BLaER1 (cell line): ENCODE results near the gene TNNC2.

Source experiments
- H3K27ac ChIP-seq: shearing (Covaris generic); formaldehyde crosslinking; 2 replicates; pipeline ENCODE4 v1.8.1; 2022
- H3K27me3 ChIP-seq: shearing (Covaris generic); formaldehyde crosslinking; 2 replicates; pipeline ENCODE4 v1.8.1; 2022
- H3K36me3 ChIP-seq: shearing (Covaris generic); formaldehyde crosslinking; 2 replicates; pipeline ENCODE4 v1.8.1; 2022
- H3K4me1 ChIP-seq: shearing (Covaris generic); formaldehyde crosslinking; 2 replicates; pipeline ENCODE4 v1.8.1; 2022
- H3K4me2 ChIP-seq: shearing (Covaris generic); formaldehyde crosslinking; 2 replicates; pipeline ENCODE4 v1.8.1; 2022
- H3K4me3 ChIP-seq: shearing (Covaris generic); formaldehyde crosslinking; 2 replicates; pipeline ENCODE4 v1.8.1; 2022
- H3K9ac ChIP-seq: shearing (Covaris generic); formaldehyde crosslinking; 2 replicates; pipeline ENCODE4 v1.8.1; 2022
- H3K9me3 ChIP-seq: shearing (Covaris generic); formaldehyde crosslinking; 2 replicates; pipeline ENCODE4 v1.8.1; 2022
- H4K20me1 ChIP-seq: shearing (Covaris generic); formaldehyde crosslinking; 2 replicates; pipeline ENCODE4 v1.8.1; 2022
- Cebpa-rat ChIP-seq: shearing (Covaris generic); IDR thresholded peaks from 2 replicates; pipeline ENCODE4 v1.8.1; 2022

Gene TNNC2

GRCh38 chr20:45861221-45862075 is 34.3 kb upstream of the TNNC2 start:
- Histone ChIP-seq H4K20me1 (0 out of 2 replicates have a peak, but pooled peaks cover 10% of the 10 kb centered on the region), H3K36me3 (0 out of 2 replicates have a peak, but pooled peaks cover 5% of the 10 kb centered on the region), H3K9me3 (no peaks in the 10 kb centered on the region), H3K9ac (no peak overlapping the region), H3K27ac (no peak overlapping the region), H3K27me3 (no peaks in the 10 kb centered on the region), H3K4me3 (no peak overlapping the region), H3K4me1 (peaks cover 27% of the 10 kb centered on the region), H3K4me2 (peak overlapping the region; percentile 4; the same call in 1 of the 2 replicates)
- TF ChIP-seq Cebpa-rat = no peak

DNA sequence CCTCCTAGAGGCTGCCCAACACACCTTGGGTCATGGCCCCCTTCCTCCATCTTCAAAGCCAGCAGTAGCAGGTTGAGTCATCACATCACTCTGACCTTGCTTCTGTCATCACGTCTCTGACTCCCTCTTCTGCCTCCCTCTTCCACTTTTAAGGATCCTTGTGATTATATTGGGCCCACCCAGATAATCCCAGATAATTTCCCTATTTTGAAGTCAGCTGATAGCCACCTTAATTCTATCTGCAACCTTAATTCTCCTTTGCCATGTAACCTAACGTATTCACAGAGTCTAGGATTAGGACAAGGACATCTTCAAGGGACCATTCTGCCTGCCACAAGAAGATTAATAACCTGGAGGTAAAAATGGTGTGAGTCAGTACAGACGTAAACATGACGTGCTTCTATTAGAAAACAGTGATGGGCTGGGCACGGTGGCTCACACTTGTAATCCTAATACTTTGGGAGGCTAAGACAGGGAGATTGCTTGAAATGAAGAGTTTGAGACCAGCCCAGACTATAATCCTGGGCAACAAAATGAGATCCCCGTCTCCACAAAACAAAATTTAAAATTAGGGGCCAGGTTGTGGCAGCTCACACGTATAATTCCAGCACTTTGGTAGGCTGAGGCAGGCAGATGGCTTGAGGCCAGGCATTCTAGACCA is 33.6 kb upstream of the TNNC2 start:
- H3K4me3 ChIP-seq = no peak overlapping the region
- no peak overlapping the region for H3K27ac ChIP-seq
- H3K9ac ChIP-seq = no peak overlapping the region
- 0 out of 2 replicates have a peak, but pooled peaks cover 5% of the 10 kb centered on the region for H3K36me3 ChIP-seq
- peaks cover 34% of the 10 kb centered on the region for H3K4me1 ChIP-seq
- no peaks in the 10 kb centered on the region for H3K9me3 ChIP-seq
- H4K20me1 ChIP-seq = 0 out of 2 replicates have a peak, but pooled peaks cover 2% of the 10 kb centered on the region
- H3K4me2 ChIP-seq = peak overlapping the region; percentile 4; the same call in 1 of the 2 replicates
- TF ChIP-seq Cebpa-rat = no peak
- no peaks in the 10 kb centered on the region for H3K27me3 ChIP-seq

DNA sequence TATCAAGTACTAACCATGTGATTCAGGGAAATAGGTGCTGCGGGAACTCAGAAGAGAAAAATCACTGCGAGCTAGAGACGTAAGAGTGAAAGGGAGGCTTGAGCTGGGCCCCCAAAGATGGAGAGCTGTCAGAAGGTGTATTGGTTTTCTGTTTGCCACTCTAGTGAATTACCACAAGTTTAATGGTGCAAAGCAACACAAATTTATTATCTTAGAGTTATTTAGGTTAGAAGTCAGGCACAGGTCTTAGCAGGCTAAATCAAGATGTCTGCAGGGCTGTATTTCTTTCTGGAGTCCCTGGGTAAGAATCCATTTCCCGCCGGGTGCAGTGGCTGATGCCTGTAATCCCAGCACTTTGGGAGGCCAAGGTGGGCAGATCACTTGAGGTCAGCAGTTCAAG is 32.8 kb upstream of the TNNC2 start:
- H3K4me1 ChIP-seq = peaks cover 35% of the 10 kb centered on the region
- no peak for TF ChIP-seq Cebpa-rat
- H3K9me3 ChIP-seq = no peaks in the 10 kb centered on the region
- no peak overlapping the region for H3K9ac ChIP-seq
- H3K4me3 ChIP-seq = no peak overlapping the region
- no peak overlapping the region for H3K27ac ChIP-seq
- no peaks in the 10 kb centered on the region for H3K27me3 ChIP-seq
- H3K36me3 ChIP-seq = peaks cover 9% of the 10 kb centered on the region
- no peaks in the 10 kb centered on the region for H4K20me1 ChIP-seq
- no peak overlapping the region for H3K4me2 ChIP-seq

GRCh38 chr20:45857882-45858216 is 30.7 kb upstream of the TNNC2 start:
- Histone ChIP-seq H3K27me3 (no peaks in the 10 kb centered on the region), H3K9ac (peak overlapping the region; percentile 79), H4K20me1 (no peaks in the 10 kb centered on the region), H3K4me1 (peaks cover 35% of the 10 kb centered on the region), H3K9me3 (no peaks in the 10 kb centered on the region), H3K27ac (peak overlapping the region; percentile 71; the same call in 1 of the 2 replicates), H3K36me3 (peaks cover 29% of the 10 kb centered on the region), H3K4me2 (peak overlapping the region; percentile 90), H3K4me3 (peak overlapping the region; percentile 90)
- no peak for TF ChIP-seq Cebpa-rat

DNA sequence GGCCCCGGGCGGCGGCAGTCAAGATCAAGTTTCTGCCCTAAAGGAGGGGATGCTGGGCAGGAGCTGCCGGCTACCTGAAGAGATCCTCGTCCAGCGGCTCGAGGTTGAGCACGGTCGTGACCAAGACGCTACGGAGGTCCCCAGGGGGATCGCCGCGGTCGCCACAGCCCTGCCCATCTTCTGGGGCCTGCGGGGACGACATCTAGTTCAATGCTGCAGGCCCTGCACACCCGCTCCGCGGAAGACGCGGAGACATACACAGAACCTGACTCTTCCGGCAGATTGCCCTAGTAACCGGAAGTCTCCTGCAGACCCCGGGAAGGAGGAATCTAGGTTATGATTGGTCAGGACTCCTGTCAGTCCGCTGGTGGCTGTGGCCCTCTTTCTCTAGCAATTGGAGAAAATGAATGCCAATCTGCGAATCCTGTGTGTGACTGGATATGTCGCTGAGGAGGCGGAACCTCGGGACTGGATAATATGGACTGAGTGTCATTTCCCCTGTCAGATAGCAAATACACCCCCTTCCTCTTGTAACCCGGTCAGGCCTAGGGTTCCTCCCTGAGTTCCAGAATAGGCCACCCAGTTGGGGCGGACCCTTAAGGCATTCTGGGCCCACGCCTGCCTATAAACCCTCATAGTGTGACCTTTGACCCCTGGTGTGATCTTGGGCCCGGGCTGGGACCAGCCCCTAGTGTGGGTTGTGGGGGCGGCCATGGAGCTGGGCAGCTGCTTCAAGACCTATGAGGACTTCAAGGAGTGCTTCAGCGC is 30.2 kb upstream of the TNNC2 start, which contains the start of the genes ACOT8 and ZSWIM3:
Gene ACOT8, minus strand, starts transcription at position 279 of the 768 bp plus-strand sequence. Its CDS starts 77 bp downstream, at position 202.
Gene ZSWIM3, plus strand, starts transcription at position 501 of the 768 bp plus-strand sequence. Its CDS starts 212 bp downstream, at position 713.
- H3K27ac ChIP-seq = peak within 1 kb of the TSS; percentile 83
- H3K4me3 ChIP-seq = peak within 1 kb of the TSS; percentile 90
- no peaks in the 10 kb centered on the region for H4K20me1 ChIP-seq
- no peak for TF ChIP-seq Cebpa-rat
- peaks cover 35% of the 10 kb centered on the region for H3K36me3 ChIP-seq
- peak within 1 kb of the TSS; percentile 94 for H3K4me2 ChIP-seq
- peak within 1 kb of the TSS; percentile 87 for H3K9ac ChIP-seq
- H3K4me1 ChIP-seq = peaks cover 35% of the 10 kb centered on the region
- no peaks in the 10 kb centered on the region for H3K9me3 ChIP-seq
- no peaks in the 10 kb centered on the region for H3K27me3 ChIP-seq

DNA sequence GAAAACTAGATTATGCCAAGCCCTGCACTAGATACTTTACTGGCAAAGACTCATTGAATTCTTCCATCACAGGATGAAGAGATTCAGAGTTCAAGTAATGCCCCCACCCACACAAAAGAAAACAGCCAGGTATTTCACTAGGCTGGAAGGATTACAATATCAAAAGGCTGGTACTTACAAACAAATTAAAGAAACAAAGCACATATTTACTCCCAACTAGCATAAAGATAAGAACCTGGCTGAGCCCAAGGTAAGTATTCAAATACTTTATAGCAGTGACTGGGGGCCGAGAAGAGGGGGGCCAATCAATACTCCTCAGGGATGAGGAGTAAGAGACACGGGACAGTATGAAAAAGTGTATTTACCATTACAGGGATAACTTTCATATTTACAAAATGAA is 26.4 kb upstream of the TNNC2 start:
- no peak overlapping the region for H3K4me2 ChIP-seq
- no peak overlapping the region for H3K27ac ChIP-seq
- no peak overlapping the region for H3K9ac ChIP-seq
- no peak overlapping the region for H3K4me3 ChIP-seq
- H3K9me3 ChIP-seq = no peaks in the 10 kb centered on the region
- H4K20me1 ChIP-seq = no peaks in the 10 kb centered on the region
- no peak for TF ChIP-seq Cebpa-rat
- H3K4me1 ChIP-seq = peaks cover 19% of the 10 kb centered on the region
- H3K36me3 ChIP-seq = peaks cover 64% of the 10 kb centered on the region
- H3K27me3 ChIP-seq = no peaks in the 10 kb centered on the region

DNA sequence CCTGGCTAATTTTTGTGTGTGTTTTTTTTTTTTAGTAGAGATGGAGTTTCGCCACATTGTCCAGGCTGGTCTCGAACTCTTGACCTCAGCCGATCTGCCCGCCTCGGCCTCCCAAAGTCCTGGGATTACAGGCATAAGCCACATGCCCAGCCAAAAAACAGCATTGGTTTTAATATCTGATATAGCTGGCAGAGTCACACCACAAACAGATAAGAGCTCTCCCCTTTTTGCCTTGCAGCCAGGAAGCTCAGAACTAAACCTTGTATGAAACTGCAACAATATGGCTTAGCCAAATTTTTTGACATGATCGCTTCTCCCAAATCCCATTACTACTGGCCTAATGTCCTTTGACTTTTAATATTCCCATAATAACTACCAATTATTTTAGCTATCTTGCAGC is 25.2 kb upstream of the TNNC2 start:
- Histone ChIP-seq H4K20me1 (no peaks in the 10 kb centered on the region), H3K9ac (no peak overlapping the region), H3K4me3 (no peak overlapping the region), H3K27ac (no peak overlapping the region), H3K36me3 (peaks cover 75% of the 10 kb centered on the region), H3K9me3 (no peaks in the 10 kb centered on the region), H3K4me1 (peaks cover 13% of the 10 kb centered on the region), H3K4me2 (no peak overlapping the region), H3K27me3 (no peaks in the 10 kb centered on the region)
- no peak for TF ChIP-seq Cebpa-rat

- H3K4me2 ChIP-seq = no peak overlapping the region
- no peaks in the 10 kb centered on the region for H3K9me3 ChIP-seq
- no peaks in the 10 kb centered on the region for H4K20me1 ChIP-seq
- no peak for TF ChIP-seq Cebpa-rat
- H3K9ac ChIP-seq = no peak overlapping the region
- H3K27ac ChIP-seq = no peak overlapping the region
- no peak overlapping the region for H3K4me3 ChIP-seq
- H3K27me3 ChIP-seq = no peaks in the 10 kb centered on the region
- peaks cover 9% of the 10 kb centered on the region for H3K4me1 ChIP-seq
- peaks cover 82% of the 10 kb centered on the region for H3K36me3 ChIP-seq
Observed at GRCh38 chr20:45851501-45851900, 24.4 kb upstream of the TNNC2 start.

- Histone ChIP-seq H3K9me3 (no peaks in the 10 kb centered on the region), H3K27me3 (no peaks in the 10 kb centered on the region), H3K4me1 (peaks cover 4% of the 10 kb centered on the region), H3K4me3 (no peak overlapping the region), H3K36me3 (peaks cover 88% of the 10 kb centered on the region), H3K27ac (no peak overlapping the region), H3K9ac (no peak overlapping the region), H3K4me2 (no peak overlapping the region), H4K20me1 (no peaks in the 10 kb centered on the region)
- no peak for TF ChIP-seq Cebpa-rat
Observed at GRCh38 chr20:45850926-45851325, 23.8 kb upstream of the TNNC2 start.
